Endothelial cell of umbilical vein (primary cell): Measurements from ENCODE around the gene CMTM8.
A peak's percentile ranks its signal among the peaks of the same experiment; 100 is the strongest.

ENCODE experiments used
- CTCF ChIP-seq, 2 donors: IDR thresholded peaks; 1 replicate in 1 of 2; 2 replicates in 1 of 2; pipeline ENCODE4 v1.5.1; 2011; ENCODE audit warnings: low read length in 2 of 2, mild to moderate bottlenecking in 2 of 2, moderate library complexity in 2 of 2, control low read depth in 1 of 2, inconsistent platforms in 1 of 2, low read depth in 1 of 2; ENCODE audit not compliant: insufficient read depth in 1 of 2; ENCODE audit errors: extremely low read depth in 1 of 2
- EZH2 ChIP-seq: IDR thresholded peaks from 2 replicates; pipeline ENCODE4 v1.6.1; 2012; ENCODE audit warnings: borderline replicate concordance, low read depth, mild to moderate bottlenecking, moderate library complexity, low read length, inconsistent platforms; ENCODE audit not compliant: severe bottlenecking
- FOS ChIP-seq: IDR thresholded peaks from 2 replicates; pipeline ENCODE4 v1.6.1; 2011; ENCODE audit warnings: mild to moderate bottlenecking, low read length, moderate library complexity, borderline replicate concordance; ENCODE audit not compliant: insufficient read depth
- GATA2 ChIP-seq: IDR thresholded peaks from 2 replicates; pipeline ENCODE4 v1.7.0; 2011; ENCODE audit warnings: low read depth, mild to moderate bottlenecking, moderate library complexity, mixed read lengths, low read length; ENCODE audit not compliant: insufficient read length, insufficient read depth
- JUN ChIP-seq: IDR thresholded peaks from 2 replicates; pipeline ENCODE4 v1.6.1; 2011; ENCODE audit warnings: borderline replicate concordance, low read depth; ENCODE audit not compliant: insufficient read length, insufficient read depth
- MAX ChIP-seq: IDR thresholded peaks from 2 replicates; pipeline ENCODE4 v1.6.1; 2011; ENCODE audit not compliant: insufficient read depth, insufficient read length
- MYC ChIP-seq: IDR thresholded peaks from one replicate; pipeline ENCODE4 v1.6.1; 2011; ENCODE audit warnings: mild to moderate bottlenecking, low read depth, low read length
- POLR2A ChIP-seq: IDR thresholded peaks from 2 replicates; pipeline ENCODE4 v1.6.1; 2012; ENCODE audit warnings: low read depth, mild to moderate bottlenecking, control low read depth, low read length
- POLR2AphosphoS5 ChIP-seq: IDR thresholded peaks from 2 replicates; pipeline ENCODE4 v1.6.1; 2012; ENCODE audit warnings: low read depth, mild to moderate bottlenecking, control low read depth, low read length, moderate library complexity; ENCODE audit not compliant: insufficient read depth

GRCh38 chr3:32226875-32227500 is 11.5 kb upstream of the CMTM8 start:
- TF ChIP-seq POLR2A, result peak; percentile 43
- no peak for TF ChIP-seq CTCF (IDR thresholded peaks at IDR 0.05; ENCODE audit: extremely low read depth in 1 of 2, insufficient read depth in 1 of 2, low read depth in 1 of 2, low read length in 2 of 2)
- TF ChIP-seq EZH2, result no peak
- peak; percentile 72 for TF ChIP-seq POLR2AphosphoS5
- TF ChIP-seq JUN, result peak; percentile 87
- no peak for TF ChIP-seq MYC
- TF ChIP-seq FOS, result peak; percentile 99
- TF ChIP-seq MAX, result no peak
- peak; percentile 82 for TF ChIP-seq GATA2
